Naive thymus-derived CD4-positive, alpha-beta T cell (primary cell): ENCODE data around the gene P3H1. TPM values are rescaled to one million over a fixed set of nuclear protein-coding genes. Genes with fewer than 3 reads are reported as not detected.

Experiments used
- ATAC-seq: fragments of 150-1000 bp; cut with Tn5 transposase; 2 replicates; pipeline ENCODE4 v1.10.0; 2021; ENCODE audit warnings: mild to moderate bottlenecking, moderate library complexity
- CTCF ChIA-PET: fragments of 350-600 bp; sonication (Branson Sonifier 250); formaldehyde crosslinking; loops from one replicate; lab custom pipeline; 2021; ENCODE audit warnings: antibody characterized with exemption; lab: Charles Lee
- POLR2A ChIA-PET: fragments of 350-600 bp; sonication (Branson Sonifier 250); formaldehyde crosslinking; loops from one replicate; lab custom pipeline; 2021; ENCODE audit warnings: antibody characterized with exemption, inconsistent platforms; lab: Charles Lee
- DNase-seq, 9 donors: peaks; one replicate each; pipeline versions ENCODE4 v3.0.0 to v3.0.0-alpha.2; 2020 to 2022; ENCODE audit warnings: mixed read lengths in 1 of 9
- H3K27ac ChIP-seq: one replicate; pipeline ENCODE4 v1.7.0; 2013; ENCODE audit warnings: mild to moderate bottlenecking, low read depth, low read length, moderate library complexity
- H3K27me3 ChIP-seq, 2 donors: one replicate each; pipeline ENCODE4 v1.7.0; 2013; ENCODE audit warnings: low read length in 2 of 2, mild to moderate bottlenecking in 2 of 2, moderate library complexity in 2 of 2; ENCODE audit not compliant: control insufficient read depth in 2 of 2, insufficient read depth in 2 of 2
- H3K36me3 ChIP-seq, 3 experiments: 1 replicate in 2 of 3; 2 replicates in 1 of 3; pipeline ENCODE4 v1.7.0; 2013; ENCODE audit warnings: low read length in 3 of 3, mild to moderate bottlenecking in 3 of 3, moderate library complexity in 1 of 3; ENCODE audit not compliant: insufficient read depth in 3 of 3, control insufficient read depth in 2 of 3
- H3K4me1 ChIP-seq, 2 donors: one replicate each; pipeline ENCODE4 v1.7.0; 2013; ENCODE audit warnings: low read length in 2 of 2, mild to moderate bottlenecking in 2 of 2, moderate library complexity in 1 of 2; ENCODE audit not compliant: control insufficient read depth in 2 of 2, insufficient read depth in 2 of 2
- H3K4me3 ChIP-seq: 2 replicates; pipeline ENCODE4 v1.7.0; 2013; ENCODE audit warnings: mild to moderate bottlenecking, low read length
- H3K9me3 ChIP-seq, 3 experiments: 1 replicate in 2 of 3; 2 replicates in 1 of 3; pipeline ENCODE4 v1.7.0; 2013; ENCODE audit warnings: low read length in 3 of 3; ENCODE audit not compliant: control insufficient read depth in 2 of 3
- H3K27ac Mint-ChIP-seq, 9 donors: one replicate each; pipeline ENCODE4 v1.8.0; 2020 to 2022; ENCODE audit warnings: mixed read lengths in 9 of 9, mild to moderate bottlenecking in 8 of 9, moderate library complexity in 5 of 9, inconsistent platforms in 2 of 9
- H3K27me3 Mint-ChIP-seq, 5 donors: one replicate each; pipeline ENCODE4 v1.8.0; 2021 to 2022; ENCODE audit warnings: mixed read lengths in 5 of 5, mild to moderate bottlenecking in 1 of 5
- H3K36me3 Mint-ChIP-seq, 5 donors: one replicate each; pipeline ENCODE4 v1.8.0; 2020 to 2022; ENCODE audit warnings: mixed read lengths in 5 of 5, mild to moderate bottlenecking in 3 of 5, inconsistent platforms in 1 of 5
- H3K4me1 Mint-ChIP-seq, 7 donors: one replicate each; pipeline ENCODE4 v1.8.0; 2020 to 2022; ENCODE audit warnings: mixed read lengths in 7 of 7, mild to moderate bottlenecking in 3 of 7, inconsistent platforms in 1 of 7
- H3K4me3 Mint-ChIP-seq, 10 donors: one replicate each; pipeline ENCODE4 v1.8.0; 2020 to 2022; ENCODE audit warnings: mild to moderate bottlenecking in 10 of 10, mixed read lengths in 10 of 10, moderate library complexity in 6 of 10, inconsistent platforms in 2 of 10
- H3K9me3 Mint-ChIP-seq, 11 donors: one replicate each; pipeline ENCODE4 v1.8.0; 2020 to 2022; ENCODE audit warnings: mixed read lengths in 11 of 11, mild to moderate bottlenecking in 4 of 11, inconsistent platforms in 1 of 11, moderate library complexity in 1 of 11
- intact Hi-C, 2 donors: fragments of 100-400 bp; cut with micrococcal nuclease; formaldehyde crosslinking; loops; one replicate each; pipeline ENCODE4 v1.15.1; 2023
- polyA plus RNA-seq, 2 donors: library from polyadenylated mRNA; unstranded; fragments of 300-500 nt; fragmentation: Illumina TruSeq; gene quantifications; one replicate each; pipeline ENCODE4 v1.2.3, GENCODE V29; 2021
- total RNA-seq, 6 experiments: library from RNA in 5 of 6; stranded (reverse) in 5 of 6; gene quantifications; 1 replicate in 5 of 6; 2 replicates in 1 of 6; pipeline ENCODE4 v1.2.3 and lab custom pipeline; 2021 to 2026

The P3H1 gene
- total and polyA plus RNA-seq, 7 experiments from 2014 or later = 7.7 to 61.8 (median 35.5) TPM

DNA sequence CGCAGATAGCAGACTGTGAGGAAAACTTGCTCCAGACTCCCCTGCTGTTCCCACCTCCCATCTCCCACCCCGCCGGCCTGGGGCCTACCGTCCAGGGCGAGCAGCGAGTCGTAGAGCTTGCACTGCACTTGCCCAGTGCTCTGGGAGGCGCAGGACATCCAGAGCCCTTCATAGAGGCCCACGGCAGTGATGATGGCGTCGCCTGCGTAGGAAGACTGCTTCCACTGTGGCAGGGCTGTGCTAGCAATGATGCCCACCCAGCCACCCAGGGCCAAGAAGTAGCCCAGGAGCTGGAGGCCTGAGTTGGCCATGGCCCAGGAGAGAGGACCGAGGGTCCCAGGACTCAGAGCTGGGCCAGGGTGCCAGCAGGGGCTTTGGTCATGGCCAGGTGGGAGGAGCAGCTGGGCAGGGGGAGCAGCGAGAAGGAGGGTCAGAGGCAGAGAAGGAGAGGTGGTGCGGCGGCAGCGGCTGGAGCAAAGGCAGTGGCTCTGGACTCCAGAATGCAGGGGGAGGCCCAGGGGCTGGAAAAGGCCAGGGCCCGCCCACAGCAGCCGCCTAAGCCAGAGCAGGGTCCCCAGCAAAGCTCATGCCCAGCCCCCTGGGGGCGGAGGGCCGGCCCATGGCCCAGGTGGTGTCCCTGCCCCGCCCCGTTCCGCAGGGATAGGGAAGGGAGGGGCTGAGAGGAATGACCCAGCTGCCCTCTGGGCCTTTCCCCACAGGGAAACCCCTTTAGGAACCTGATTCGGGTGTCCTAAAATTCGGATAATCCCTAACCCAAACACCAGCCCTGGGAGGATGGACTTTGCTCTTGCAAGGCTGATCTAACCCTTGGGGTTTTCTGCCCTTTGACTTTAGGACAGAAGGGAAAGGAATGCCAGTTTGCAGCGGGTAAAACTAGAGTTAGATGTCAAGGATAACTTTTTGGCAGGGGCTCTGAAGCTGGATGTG, 26.8 kb downstream of the P3H1 start, which contains the start of gene CLDN19:
TSS of gene CLDN19 (minus strand) at position 484 of the 948 bp plus-strand sequence. CDS start at position 311, 173 bp downstream.
- POLR2A ChIA-PET = no interaction called here
- no peaks in the 10 kb centered on the region for H3K9me3 Mint-ChIP-seq
- H3K4me3 ChIP-seq = no peak within 1 kb of the TSS
- H3K27me3 ChIP-seq = no peaks in the 10 kb centered on the region
- CTCF ChIA-PET = no interaction called here
- intact Hi-C loops = loop anchor here (10.0 kb wide), 2 partner anchors 395 to 565 kb away; no protein-coding TSS in a partner anchor
- H3K27ac Mint-ChIP-seq = no peak within 1 kb of the TSS
- no peaks in the 10 kb centered on the region for H3K36me3 Mint-ChIP-seq
- no peak for ATAC-seq
- H3K4me1 Mint-ChIP-seq = peaks cover 5 to 11% (median 10%) of the 10 kb centered on the region in 7 donors
- no peaks in the 10 kb centered on the region for H3K9me3 ChIP-seq
- H3K27ac ChIP-seq = no peak within 1 kb of the TSS
- H3K27me3 Mint-ChIP-seq = no peaks in the 10 kb centered on the region
- no peaks in the 10 kb centered on the region for H3K36me3 ChIP-seq
- H3K4me3 Mint-ChIP-seq = no peak within 1 kb of the TSS
- H3K4me1 ChIP-seq = no peaks in the 10 kb centered on the region
- DNase-seq = no peak

DNA sequence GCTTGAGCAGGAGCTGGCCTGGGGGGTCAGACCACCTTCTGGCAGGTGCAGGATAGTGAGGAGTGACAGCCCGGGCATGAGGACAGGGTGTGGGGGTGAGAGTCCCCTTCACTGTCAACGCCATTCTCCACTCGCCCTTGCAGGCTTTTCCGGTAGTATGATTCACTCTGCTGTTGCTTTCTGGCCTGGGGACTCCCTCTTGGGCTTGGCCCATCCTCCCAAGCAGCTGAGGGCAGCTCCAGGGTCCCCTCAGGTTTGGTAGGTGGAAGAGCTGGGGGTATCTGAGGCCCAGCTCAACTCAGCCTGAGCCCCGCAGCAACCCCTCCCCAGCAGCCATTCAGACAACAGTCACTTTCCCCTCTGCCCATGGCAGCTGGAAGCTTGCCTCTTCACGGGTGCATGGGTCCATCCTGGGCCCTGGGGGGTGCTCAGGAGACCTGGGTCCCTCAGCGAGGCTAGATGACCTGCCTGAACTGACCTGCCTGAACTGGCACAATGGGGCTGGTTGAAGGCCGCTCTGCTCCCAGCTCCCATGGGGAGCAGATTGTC, 28.1 kb downstream of the P3H1 start:
- CTCF ChIA-PET = interaction anchor here (0.5 kb wide), 1 partner anchor 216 kb away, joined by 3 read pairs; no protein-coding TSS in a partner anchor
- Histone ChIP-seq H3K27me3 (no peaks in the 10 kb centered on the region), H3K36me3 (no peaks in the 10 kb centered on the region), H3K4me1 (no peaks in the 10 kb centered on the region), H3K4me3 (no peak overlapping the region), H3K27ac (no peak overlapping the region), H3K9me3 (no peaks in the 10 kb centered on the region)
- no peaks in the 10 kb centered on the region for H3K27me3 Mint-ChIP-seq
- POLR2A ChIA-PET = interaction anchor here (0.6 kb wide), 1 partner anchor 24 kb away, joined by 3 read pairs; no protein-coding TSS in a partner anchor
- H3K9me3 Mint-ChIP-seq = no peaks in the 10 kb centered on the region
- no peak for ATAC-seq
- no peaks in the 10 kb centered on the region for H3K36me3 Mint-ChIP-seq
- intact Hi-C loops = no loop called here
- H3K27ac Mint-ChIP-seq = no peak overlapping the region
- H3K4me1 Mint-ChIP-seq = peaks cover 5 to 11% (median 10%) of the 10 kb centered on the region in 7 donors
- DNase-seq = no peak
- no peak overlapping the region for H3K4me3 Mint-ChIP-seq

DNA sequence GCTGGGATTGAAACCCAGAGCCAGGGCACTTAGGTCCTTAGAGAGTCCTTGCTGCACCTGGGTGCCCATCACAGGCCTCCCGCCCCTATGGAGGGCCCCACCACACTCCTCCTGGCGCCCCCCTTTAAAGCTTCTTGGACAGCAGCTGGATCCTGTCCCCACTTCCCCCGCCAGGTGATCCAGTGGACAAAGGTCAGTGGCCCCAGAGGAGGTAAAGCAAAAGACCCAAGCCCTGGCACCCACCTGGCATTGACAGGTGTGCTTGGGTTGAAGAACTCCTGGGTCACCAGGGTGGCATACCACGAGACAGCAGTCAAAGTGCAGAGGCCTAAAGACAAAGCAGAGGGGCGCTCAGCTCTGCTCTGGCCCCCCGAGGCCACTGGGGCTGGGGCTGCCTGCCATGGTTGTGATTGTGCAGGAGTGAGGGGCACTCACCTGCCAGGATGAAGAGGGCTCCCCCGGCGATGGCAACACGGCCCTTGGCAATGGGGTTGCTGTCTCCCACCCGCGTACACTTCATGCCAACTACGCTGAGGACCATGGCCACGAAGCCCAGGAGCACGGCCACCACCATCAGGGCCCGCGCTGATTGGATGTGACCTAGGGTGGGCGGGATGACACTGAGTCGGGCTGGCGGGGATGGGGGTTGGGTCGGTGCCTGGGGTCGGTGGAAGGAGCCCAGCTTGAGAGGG, 28.7 kb downstream of the P3H1 start:
- Histone ChIP-seq H3K27me3 (no peaks in the 10 kb centered on the region), H3K4me3 (no peak overlapping the region), H3K27ac (no peak overlapping the region), H3K36me3 (no peaks in the 10 kb centered on the region), H3K9me3 (no peaks in the 10 kb centered on the region), H3K4me1 (no peaks in the 10 kb centered on the region)
- ATAC-seq = no peak
- CTCF ChIA-PET = no interaction called here
- intact Hi-C loops = loop anchor here in 1 of 2 donors (2.0 kb wide), 1 partner anchor 159 kb away; no protein-coding TSS in a partner anchor
- no peak overlapping the region for H3K4me3 Mint-ChIP-seq
- no peaks in the 10 kb centered on the region for H3K27me3 Mint-ChIP-seq
- no peak overlapping the region for H3K27ac Mint-ChIP-seq
- peaks cover 5 to 11% (median 10%) of the 10 kb centered on the region in 7 donors for H3K4me1 Mint-ChIP-seq
- DNase-seq = no peak
- H3K36me3 Mint-ChIP-seq = no peaks in the 10 kb centered on the region
- POLR2A ChIA-PET = interaction anchor here (0.6 kb wide), 1 partner anchor 24 kb away, joined by 3 read pairs; no protein-coding TSS in a partner anchor
- no peaks in the 10 kb centered on the region for H3K9me3 Mint-ChIP-seq

DNA sequence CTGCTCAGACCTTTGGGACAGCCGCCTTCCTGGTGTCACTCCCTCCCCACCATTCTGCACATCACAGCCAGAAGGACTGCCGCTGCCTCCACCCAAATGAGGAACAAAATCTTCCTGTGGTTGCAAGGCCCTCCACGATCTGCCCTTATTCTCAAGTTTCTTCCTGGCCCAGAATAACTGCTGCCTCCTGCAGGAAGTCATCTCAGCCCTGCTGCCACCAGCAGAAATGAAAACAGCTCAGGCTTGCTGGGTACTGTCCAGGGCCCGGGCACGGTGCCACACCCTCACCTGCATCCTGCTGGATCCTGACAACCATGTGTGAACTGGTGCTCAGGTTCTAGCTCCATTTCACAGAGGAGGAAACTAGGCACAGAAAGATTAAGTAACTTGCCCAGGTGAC, 29.6 kb downstream of the P3H1 start:
- Histone ChIP-seq H3K27ac (no peak overlapping the region), H3K36me3 (no peaks in the 10 kb centered on the region), H3K27me3 (no peaks in the 10 kb centered on the region), H3K4me1 (no peaks in the 10 kb centered on the region), H3K9me3 (no peaks in the 10 kb centered on the region), H3K4me3 (no peak overlapping the region)
- ChIA-PET CTCF (no interaction called here), POLR2A (no interaction called here)
- peaks cover 5 to 11% (median 10%) of the 10 kb centered on the region in 7 donors for H3K4me1 Mint-ChIP-seq
- DNase-seq (peak in 1 of 9 donors; percentile 16), ATAC-seq (peak; percentile 57)
- intact Hi-C loops = loop anchor here in 1 of 2 donors (2.0 kb wide), 1 partner anchor 158 kb away; no protein-coding TSS in a partner anchor
- H3K27ac Mint-ChIP-seq = peak overlapping the region in 6 of 9 donors; percentile 0 to 79 (median 58)
- H3K4me3 Mint-ChIP-seq = no peak overlapping the region
- no peaks in the 10 kb centered on the region for H3K27me3 Mint-ChIP-seq
- H3K9me3 Mint-ChIP-seq = no peaks in the 10 kb centered on the region
- no peaks in the 10 kb centered on the region for H3K36me3 Mint-ChIP-seq

DNA sequence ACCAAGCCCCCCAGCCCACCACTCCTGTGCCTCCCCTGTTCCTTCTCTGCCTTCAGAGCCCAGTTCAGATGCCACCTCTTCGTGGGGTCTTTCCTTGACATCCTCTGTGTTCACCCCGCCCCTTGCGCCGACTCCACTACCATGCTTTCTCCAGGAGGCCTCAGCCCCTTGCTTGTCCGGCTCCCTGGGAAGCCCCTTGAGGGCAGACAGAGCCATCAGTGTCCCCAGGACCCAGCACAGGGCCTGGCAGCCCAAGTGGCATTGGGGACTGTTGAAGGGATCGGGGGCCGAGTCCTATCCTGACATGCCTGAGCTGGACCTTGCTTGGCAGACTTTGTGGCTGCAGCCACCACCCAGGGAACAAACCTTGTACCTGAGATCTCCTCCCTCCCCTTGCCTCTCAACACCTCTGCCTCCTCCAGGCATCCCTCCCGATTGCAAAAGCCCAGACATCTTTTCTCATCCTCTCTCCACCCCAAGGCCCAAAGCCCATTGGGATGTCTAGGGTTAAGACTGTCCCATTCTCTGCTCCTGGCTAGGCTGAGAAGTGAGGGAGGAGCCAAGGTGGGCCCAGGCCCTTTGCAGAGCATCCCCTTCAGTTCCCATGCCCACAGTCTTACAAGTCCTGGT, 30.1 kb downstream of the P3H1 start:
- H3K36me3 ChIP-seq = no peaks in the 10 kb centered on the region
- Mint-ChIP-seq H3K4me3 (no peak overlapping the region), H3K27ac (peak overlapping the region in 5 of 9 donors; percentile 0 to 69 (median 52)), H3K36me3 (no peaks in the 10 kb centered on the region), H3K4me1 (peaks cover 5 to 11% (median 10%) of the 10 kb centered on the region in 7 donors), H3K9me3 (no peaks in the 10 kb centered on the region), H3K27me3 (no peaks in the 10 kb centered on the region)
- H3K27ac ChIP-seq = no peak overlapping the region
- no peak overlapping the region for H3K4me3 ChIP-seq
- H3K9me3 ChIP-seq = no peaks in the 10 kb centered on the region
- ChIA-PET POLR2A (no interaction called here), CTCF (no interaction called here)
- H3K27me3 ChIP-seq = no peaks in the 10 kb centered on the region
- H3K4me1 ChIP-seq = no peaks in the 10 kb centered on the region
- DNase-seq (no peak), ATAC-seq (no peak)
- intact Hi-C loops = loop anchor here in 1 of 2 donors (2.0 kb wide), 1 partner anchor 158 kb away; no protein-coding TSS in a partner anchor

DNA sequence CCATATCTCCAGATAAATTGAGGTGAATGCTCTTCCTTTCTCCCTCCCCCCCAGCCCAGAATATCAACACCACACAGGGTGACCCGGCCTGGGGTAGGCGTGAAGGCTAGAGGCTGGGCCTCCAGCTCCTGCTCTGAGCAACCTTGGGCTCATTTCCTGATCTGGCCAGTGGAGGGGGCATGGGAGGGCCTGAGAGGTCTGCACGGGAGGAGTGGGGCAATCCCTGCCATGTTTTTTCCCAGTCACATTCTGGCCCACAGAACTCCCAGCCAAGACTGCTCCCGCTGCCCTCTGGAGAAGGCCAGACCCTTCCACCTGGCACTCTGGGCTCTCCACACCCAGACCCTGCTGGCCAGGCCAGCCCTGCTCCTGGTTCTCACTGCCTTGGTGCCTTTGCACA, 30.7 kb downstream of the P3H1 start:
- H3K9me3 ChIP-seq = no peaks in the 10 kb centered on the region
- H3K36me3 Mint-ChIP-seq = no peaks in the 10 kb centered on the region
- POLR2A ChIA-PET = no interaction called here
- peaks cover 5 to 11% (median 10%) of the 10 kb centered on the region in 7 donors for H3K4me1 Mint-ChIP-seq
- no peak overlapping the region for H3K4me3 Mint-ChIP-seq
- CTCF ChIA-PET = interaction anchor here (0.6 kb wide), 1 partner anchor 22 kb away, joined by 4 read pairs; no protein-coding TSS in a partner anchor
- DNase-seq (no peak), ATAC-seq (peak; percentile 28)
- H3K4me3 ChIP-seq = no peak overlapping the region
- no peaks in the 10 kb centered on the region for H3K27me3 Mint-ChIP-seq
- H3K27ac Mint-ChIP-seq = peak overlapping the region in 1 of 9 donors; percentile 0
- no peaks in the 10 kb centered on the region for H3K36me3 ChIP-seq
- H3K27ac ChIP-seq = no peak overlapping the region
- no peaks in the 10 kb centered on the region for H3K27me3 ChIP-seq
- intact Hi-C loops = loop anchor here in 1 of 2 donors (2.0 kb wide), 1 partner anchor 157 kb away; no protein-coding TSS in a partner anchor
- no peaks in the 10 kb centered on the region for H3K4me1 ChIP-seq
- no peaks in the 10 kb centered on the region for H3K9me3 Mint-ChIP-seq
